ENCODE measurements around the gene PRKAR2A.

The PRKAR2A gene

GRCh38 chr3:48698891-48699290 lies 148.8 kb downstream of the PRKAR2A start:
- no peaks in the 10 kb centered on the region for H3K9me3 ChIP-seq (replicated peaks; ENCODE audit: insufficient read depth, low read length)
- peaks cover 69% of the 10 kb centered on the region for H3K79me2 ChIP-seq (ENCODE audit: low read length)
- no peaks in the 10 kb centered on the region; the same call in 1 of the 2 replicates for H4K20me1 ChIP-seq (ENCODE audit: insufficient read depth, low read length)
- no peak overlapping the region for H2AFZ ChIP-seq (ENCODE audit: low read length)
- no peaks in the 10 kb centered on the region for H3K9me2 ChIP-seq (replicated peaks; ENCODE audit: insufficient read depth, low read length)
- H3K4me2 ChIP-seq (ENCODE audit: low read depth, low read length) = no peak overlapping the region
- H3K4me3 ChIP-seq (ENCODE audit: low read length) = no peak overlapping the region
- no peaks in the 10 kb centered on the region for H3K27me3 ChIP-seq (replicated peaks; ENCODE audit: insufficient read depth, low read length)
- DNase-seq = no peak
- H3F3A ChIP-seq (ENCODE audit: insufficient read depth, low read length) = no peaks in the 10 kb centered on the region
- TF ChIP-seq CTCF (IDR thresholded peaks at IDR 0.05; ENCODE audit: low read length) (no peak), EZH2phosphoT487 (IDR thresholded peaks at IDR 0.05; ENCODE audit: low read length) (no peak), EZH2 (optimal IDR thresholded peaks at IDR 0.05; ENCODE audit: low read depth, low read length) (no peak)
- H3K27ac ChIP-seq (ENCODE audit: low read length) = no peak overlapping the region
- H3K36me3 ChIP-seq (replicated peaks; ENCODE audit: insufficient read depth, low read length) = no peaks in the 10 kb centered on the region
- H3K4me1 ChIP-seq (ENCODE audit: low read length) = no peaks in the 10 kb centered on the region
- no peak overlapping the region for H3K9ac ChIP-seq (ENCODE audit: low read length)

DNA sequence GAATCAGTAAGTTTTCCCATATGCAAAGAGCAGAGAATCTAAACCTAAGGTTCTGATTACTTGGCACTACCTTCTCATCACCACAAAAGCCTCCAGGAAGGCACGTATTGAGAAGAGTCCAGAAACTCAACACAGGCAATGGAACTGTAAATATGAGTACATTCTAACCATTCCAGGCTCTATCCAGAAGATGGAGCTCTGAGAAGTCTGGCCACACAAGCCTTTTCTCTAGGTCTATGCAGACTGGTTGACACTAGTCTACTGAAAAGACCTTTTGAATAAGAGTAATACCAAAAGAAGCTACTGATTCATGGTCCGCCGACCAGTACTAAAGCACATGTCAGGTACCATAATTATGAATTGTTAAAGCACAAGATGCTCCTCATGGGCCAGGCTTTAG lies 149.7 kb downstream of the PRKAR2A start:
- Histone ChIP-seq H3F3A (ENCODE audit: insufficient read depth, low read length) (no peaks in the 10 kb centered on the region), H3K4me3 (ENCODE audit: low read length) (no peak overlapping the region), H2AFZ (ENCODE audit: low read length) (no peak overlapping the region), H3K9me3 (replicated peaks; ENCODE audit: insufficient read depth, low read length) (no peaks in the 10 kb centered on the region), H3K27ac (ENCODE audit: low read length) (no peak overlapping the region), H3K9ac (ENCODE audit: low read length) (no peak overlapping the region), H3K4me2 (ENCODE audit: low read depth, low read length) (no peak overlapping the region), H4K20me1 (ENCODE audit: insufficient read depth, low read length) (no peaks in the 10 kb centered on the region; the same call in 1 of the 2 replicates), H3K4me1 (ENCODE audit: low read length) (no peaks in the 10 kb centered on the region), H3K79me2 (ENCODE audit: low read length) (peaks cover 64% of the 10 kb centered on the region), H3K9me2 (replicated peaks; ENCODE audit: insufficient read depth, low read length) (no peaks in the 10 kb centered on the region), H3K27me3 (replicated peaks; ENCODE audit: insufficient read depth, low read length) (no peaks in the 10 kb centered on the region), H3K36me3 (replicated peaks; ENCODE audit: insufficient read depth, low read length) (no peaks in the 10 kb centered on the region; the same call in 1 of the 2 replicates)
- DNase-seq = peak; percentile 5
- TF ChIP-seq EZH2phosphoT487 (IDR thresholded peaks at IDR 0.05; ENCODE audit: low read length) (no peak), EZH2 (optimal IDR thresholded peaks at IDR 0.05; ENCODE audit: low read depth, low read length) (no peak), CTCF (IDR thresholded peaks at IDR 0.05; ENCODE audit: low read length) (no peak)

GRCh38 chr3:48696601-48697000 lies 151.1 kb downstream of the PRKAR2A start:
- no peaks in the 10 kb centered on the region; the same call in 1 of the 2 replicates for H4K20me1 ChIP-seq (ENCODE audit: insufficient read depth, low read length)
- no peak overlapping the region for H3K4me3 ChIP-seq (ENCODE audit: low read length)
- no peaks in the 10 kb centered on the region for H3K4me1 ChIP-seq (ENCODE audit: low read length)
- peaks cover 50% of the 10 kb centered on the region for H3K79me2 ChIP-seq (ENCODE audit: low read length)
- DNase-seq = no peak
- TF ChIP-seq EZH2 (optimal IDR thresholded peaks at IDR 0.05; ENCODE audit: low read depth, low read length) (no peak), CTCF (IDR thresholded peaks at IDR 0.05; ENCODE audit: low read length) (no peak), EZH2phosphoT487 (IDR thresholded peaks at IDR 0.05; ENCODE audit: low read length) (no peak)
- no peaks in the 10 kb centered on the region for H3K9me2 ChIP-seq (replicated peaks; ENCODE audit: insufficient read depth, low read length)
- H2AFZ ChIP-seq (ENCODE audit: low read length) = no peak overlapping the region
- H3K36me3 ChIP-seq (replicated peaks; ENCODE audit: insufficient read depth, low read length) = no peaks in the 10 kb centered on the region; the same call in 1 of the 2 replicates
- H3K27ac ChIP-seq (ENCODE audit: low read length) = no peak overlapping the region
- no peak overlapping the region for H3K9ac ChIP-seq (ENCODE audit: low read length)
- H3K4me2 ChIP-seq (ENCODE audit: low read depth, low read length) = no peak overlapping the region
- H3K27me3 ChIP-seq (replicated peaks; ENCODE audit: insufficient read depth, low read length) = no peaks in the 10 kb centered on the region
- no peaks in the 10 kb centered on the region for H3F3A ChIP-seq (ENCODE audit: insufficient read depth, low read length)
- no peaks in the 10 kb centered on the region for H3K9me3 ChIP-seq (replicated peaks; ENCODE audit: insufficient read depth, low read length)

Data from MM.1S (cell line).